ENCODE data around the gene MAP2K2. TPM values are rescaled to one million over a fixed set of nuclear protein-coding genes. Genes with fewer than 3 reads are reported as not detected.
"Not testable (repeated sequence)": the region's sequence is repeated elsewhere in the genome, so short reads cannot be mapped to it uniquely, and the experiment has no call there.

MAP2K2 gene
- total and polyA plus RNA-seq, 4 donors: 63.6 to 181 (median 133) TPM

DNA sequence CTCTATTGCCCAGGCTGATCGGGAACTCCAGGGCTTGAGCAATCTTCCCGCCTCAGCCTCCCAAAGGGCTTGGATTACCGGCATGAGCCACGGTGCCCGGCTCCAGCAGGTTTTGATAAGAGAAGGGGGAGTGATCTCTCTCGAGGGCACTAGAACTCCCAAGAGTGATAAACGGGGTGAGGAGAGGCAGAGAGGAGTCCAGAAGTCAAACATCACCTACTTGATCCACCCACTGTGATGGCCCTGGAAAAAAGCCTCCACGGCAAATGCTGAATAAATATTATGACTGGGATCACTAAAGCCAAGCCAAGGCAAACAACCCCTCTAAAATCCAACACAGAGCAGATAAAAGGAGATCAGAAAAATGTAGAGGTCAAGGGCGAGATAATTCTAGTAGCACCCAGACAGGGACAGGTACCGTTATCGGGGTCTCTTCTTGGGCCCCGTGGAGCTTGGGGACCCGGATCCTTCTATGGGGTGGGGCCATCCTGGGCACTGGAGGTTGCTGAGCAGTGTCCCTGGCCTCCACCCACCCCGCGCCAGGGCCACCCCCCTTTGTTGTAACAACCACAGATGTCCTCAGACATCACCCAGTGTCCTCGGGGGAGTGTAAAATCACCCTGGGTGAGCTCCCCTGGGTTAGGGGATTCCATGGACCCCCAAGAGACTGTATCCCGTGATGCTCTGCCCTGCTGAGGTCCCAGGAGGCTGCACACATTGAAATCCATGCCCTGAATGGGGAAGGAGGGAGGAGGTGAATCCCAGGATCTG is 25.8 kb upstream of the MAP2K2 start:
- H3K9ac ChIP-seq (ENCODE audit: insufficient read depth in 1 of 2, low read length in 2 of 2): no peak overlapping the region
- no peak overlapping the region for H3K27ac ChIP-seq (ENCODE audit: low read depth in 1 of 2, low read length in 1 of 2)
- no peaks in the 10 kb centered on the region for H3K36me3 ChIP-seq (ENCODE audit: control insufficient read depth in 4 of 4, insufficient read depth in 4 of 4, low read length in 4 of 4)
- WGBS, 2 donors: 40 to 67% methylated on average over 17 of the region's 17 CpGs
- DNase-seq (no peak), ATAC-seq (ENCODE audit: insufficient read depth, low FRiP score) (no peak)
- no peak overlapping the region for H3K4me3 ChIP-seq
- TF ChIP-seq, protein P1, sequence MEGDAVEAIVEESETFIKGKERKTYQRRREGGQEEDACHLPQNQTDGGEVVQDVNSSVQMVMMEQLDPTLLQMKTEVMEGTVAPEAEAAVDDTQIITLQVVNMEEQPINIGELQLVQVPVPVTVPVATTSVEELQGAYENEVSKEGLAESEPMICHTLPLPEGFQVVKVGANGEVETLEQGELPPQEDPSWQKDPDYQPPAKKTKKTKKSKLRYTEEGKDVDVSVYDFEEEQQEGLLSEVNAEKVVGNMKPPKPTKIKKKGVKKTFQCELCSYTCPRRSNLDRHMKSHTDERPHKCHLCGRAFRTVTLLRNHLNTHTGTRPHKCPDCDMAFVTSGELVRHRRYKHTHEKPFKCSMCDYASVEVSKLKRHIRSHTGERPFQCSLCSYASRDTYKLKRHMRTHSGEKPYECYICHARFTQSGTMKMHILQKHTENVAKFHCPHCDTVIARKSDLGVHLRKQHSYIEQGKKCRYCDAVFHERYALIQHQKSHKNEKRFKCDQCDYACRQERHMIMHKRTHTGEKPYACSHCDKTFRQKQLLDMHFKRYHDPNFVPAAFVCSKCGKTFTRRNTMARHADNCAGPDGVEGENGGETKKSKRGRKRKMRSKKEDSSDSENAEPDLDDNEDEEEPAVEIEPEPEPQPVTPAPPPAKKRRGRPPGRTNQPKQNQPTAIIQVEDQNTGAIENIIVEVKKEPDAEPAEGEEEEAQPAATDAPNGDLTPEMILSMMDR (IDR thresholded peaks at IDR 0.05; ENCODE audit: control extremely low read depth, extremely low read depth): no peak
- peaks cover 0 to 3% (median 0%) of the 10 kb centered on the region in 4 donors for H3K9me3 ChIP-seq (ENCODE audit: control insufficient read depth in 4 of 4, insufficient read depth in 3 of 4, low read length in 3 of 4)
- no peaks in the 10 kb centered on the region for H3K4me1 ChIP-seq (ENCODE audit: control insufficient read depth in 5 of 5, insufficient read depth in 5 of 5, low read length in 5 of 5)
- peaks cover 0 to 10% (median 0%) of the 10 kb centered on the region in 3 donors for H3K27me3 ChIP-seq (ENCODE audit: control insufficient read depth in 3 of 3, insufficient read depth in 3 of 3, low read length in 2 of 3)

DNA sequence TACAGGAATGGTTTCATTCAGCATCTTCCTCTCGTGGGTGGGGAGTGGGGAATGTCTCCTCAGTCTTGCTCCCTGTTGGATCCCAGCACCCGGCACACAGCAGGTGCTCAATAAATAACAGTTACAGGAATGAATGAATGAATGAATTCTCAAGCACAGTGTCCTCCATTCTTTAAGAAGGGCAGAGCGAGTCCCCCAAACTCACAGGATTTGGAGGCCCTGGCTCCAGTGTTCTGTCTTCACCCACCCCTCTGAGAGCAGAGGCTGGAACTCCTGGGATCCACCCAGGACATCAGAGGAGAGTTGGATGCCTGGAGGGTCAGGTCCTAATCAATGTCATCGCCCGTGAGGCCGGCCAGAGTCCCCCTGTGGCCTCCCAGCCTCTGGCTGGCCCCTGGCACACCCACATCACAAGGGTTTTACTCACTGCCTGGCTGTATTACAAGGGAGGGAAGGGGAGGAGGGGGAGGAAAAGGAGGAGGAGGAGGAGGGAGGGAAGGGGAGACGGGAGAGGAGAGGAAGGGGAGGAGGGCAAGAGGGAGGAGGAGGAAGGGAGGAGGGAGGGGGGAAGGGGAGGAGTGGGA is 20.8 kb upstream of the MAP2K2 start:
- Histone ChIP-seq H3K4me3 (no peak overlapping the region), H3K4me1 (ENCODE audit: control insufficient read depth in 5 of 5, insufficient read depth in 5 of 5, low read length in 5 of 5) (no peaks in the 10 kb centered on the region), H3K27ac (ENCODE audit: low read depth in 1 of 2, low read length in 1 of 2) (no peak overlapping the region), H3K9ac (ENCODE audit: insufficient read depth in 1 of 2, low read length in 2 of 2) (no peak overlapping the region), H3K27me3 (ENCODE audit: control insufficient read depth in 3 of 3, insufficient read depth in 3 of 3, low read length in 2 of 3) (peaks cover 0 to 14% (median 0%) of the 10 kb centered on the region in 3 donors), H3K9me3 (ENCODE audit: control insufficient read depth in 4 of 4, insufficient read depth in 3 of 4, low read length in 3 of 4) (no peaks in the 10 kb centered on the region), H3K36me3 (ENCODE audit: control insufficient read depth in 4 of 4, insufficient read depth in 4 of 4, low read length in 4 of 4) (no peaks in the 10 kb centered on the region)
- TF ChIP-seq, protein P1 (IDR thresholded peaks at IDR 0.05; ENCODE audit: control extremely low read depth, extremely low read depth): no peak
- WGBS, 2 donors: 21 to 43% methylated on average over 7 of the region's 7 CpGs
- peak; percentile 37 for ATAC-seq (ENCODE audit: insufficient read depth, low FRiP score)
- DNase-seq: no peak

DNA sequence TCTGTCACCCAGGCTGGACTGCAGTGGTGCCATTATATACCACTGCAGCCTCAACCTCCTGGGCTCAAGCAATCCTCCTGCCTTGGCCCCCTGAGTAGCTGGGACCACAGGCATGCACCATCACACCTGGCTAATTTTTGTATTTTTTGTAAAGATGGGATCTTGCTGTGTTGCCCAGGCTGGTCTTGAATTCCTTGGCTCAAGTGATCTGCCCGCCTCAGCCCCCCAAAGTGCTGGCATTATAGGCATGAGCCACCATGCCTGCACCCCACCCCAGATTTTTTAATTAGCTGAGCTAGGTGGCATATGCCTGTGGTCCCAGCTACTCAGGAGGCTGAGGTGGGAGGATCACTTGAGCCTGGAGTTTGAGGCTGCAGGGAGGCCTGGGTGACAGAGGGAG is 19.0 kb upstream of the MAP2K2 start:
- H3K9ac ChIP-seq (ENCODE audit: insufficient read depth in 1 of 2, low read length in 2 of 2); DNase-seq: not testable (repeated sequence)

DNA sequence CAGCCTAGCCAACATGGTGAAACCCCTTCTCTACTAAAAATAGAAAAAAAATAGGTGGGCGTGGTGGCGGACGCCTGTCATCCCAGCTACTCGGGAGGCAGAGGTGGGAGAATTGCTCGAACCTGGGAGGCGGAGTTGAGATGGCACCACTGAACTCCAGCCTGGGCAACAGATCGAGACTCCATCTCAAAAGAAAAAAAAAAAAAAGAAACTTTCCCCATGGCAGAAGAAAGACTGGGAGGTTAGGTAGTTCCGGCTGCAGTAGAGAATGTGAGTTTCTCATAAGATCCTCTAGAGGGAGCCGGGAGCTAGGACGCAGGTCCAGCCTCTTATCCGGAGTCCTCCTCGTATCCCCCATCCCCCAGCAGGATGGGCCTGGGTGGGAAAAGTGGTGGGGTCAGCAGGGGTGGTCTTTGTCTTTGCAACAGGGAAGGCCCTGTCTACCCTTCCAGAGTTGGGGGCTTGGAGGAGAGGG is 16.4 kb upstream of the MAP2K2 start:
- DNase-seq: peak in 2 of 3 donors; percentile 32 to 55
- Histone ChIP-seq H3K9ac (ENCODE audit: insufficient read depth in 1 of 2, low read length in 2 of 2) (no peak overlapping the region), H3K4me1 (ENCODE audit: control insufficient read depth in 5 of 5, insufficient read depth in 5 of 5, low read length in 5 of 5) (no peaks in the 10 kb centered on the region), H3K27ac (ENCODE audit: low read depth in 1 of 2, low read length in 1 of 2) (no peak overlapping the region), H3K36me3 (ENCODE audit: control insufficient read depth in 4 of 4, insufficient read depth in 4 of 4, low read length in 4 of 4) (no peaks in the 10 kb centered on the region), H3K9me3 (ENCODE audit: control insufficient read depth in 4 of 4, insufficient read depth in 3 of 4, low read length in 3 of 4) (peaks cover 0 to 2% (median 0%) of the 10 kb centered on the region in 4 donors), H3K4me3 (no peak overlapping the region), H3K27me3 (ENCODE audit: control insufficient read depth in 3 of 3, insufficient read depth in 3 of 3, low read length in 2 of 3) (peaks cover 0 to 10% (median 0%) of the 10 kb centered on the region in 3 donors)
- WGBS, 2 donors: 25 to 29% methylated on average over 12 of the region's 12 CpGs
- ATAC-seq (ENCODE audit: insufficient read depth, low FRiP score): peak; percentile 72
- TF ChIP-seq, protein P1 (IDR thresholded peaks at IDR 0.05; ENCODE audit: control extremely low read depth, extremely low read depth): peak; percentile 5

More for the DNA sequence above, 19.0 kb upstream of the MAP2K2 start:
- WGBS, 2 donors: 83 to 95% methylated on average over 1 of the region's 1 CpG
- not testable (repeated sequence) for H3K4me1 ChIP-seq (ENCODE audit: control insufficient read depth in 5 of 5, insufficient read depth in 5 of 5, low read length in 5 of 5); H3K36me3 ChIP-seq (ENCODE audit: control insufficient read depth in 4 of 4, insufficient read depth in 4 of 4, low read length in 4 of 4); H3K27ac ChIP-seq (ENCODE audit: low read depth in 1 of 2, low read length in 1 of 2); H3K4me3 ChIP-seq; H3K9me3 ChIP-seq (ENCODE audit: control insufficient read depth in 4 of 4, insufficient read depth in 3 of 4, low read length in 3 of 4); ATAC-seq (ENCODE audit: insufficient read depth, low FRiP score)
- peaks cover 0 to 14% (median 0%) of the 10 kb centered on the region in 3 donors for H3K27me3 ChIP-seq (ENCODE audit: control insufficient read depth in 3 of 3, insufficient read depth in 3 of 3, low read length in 2 of 3)
